ENCODE results near the gene CCNY.

DNA sequence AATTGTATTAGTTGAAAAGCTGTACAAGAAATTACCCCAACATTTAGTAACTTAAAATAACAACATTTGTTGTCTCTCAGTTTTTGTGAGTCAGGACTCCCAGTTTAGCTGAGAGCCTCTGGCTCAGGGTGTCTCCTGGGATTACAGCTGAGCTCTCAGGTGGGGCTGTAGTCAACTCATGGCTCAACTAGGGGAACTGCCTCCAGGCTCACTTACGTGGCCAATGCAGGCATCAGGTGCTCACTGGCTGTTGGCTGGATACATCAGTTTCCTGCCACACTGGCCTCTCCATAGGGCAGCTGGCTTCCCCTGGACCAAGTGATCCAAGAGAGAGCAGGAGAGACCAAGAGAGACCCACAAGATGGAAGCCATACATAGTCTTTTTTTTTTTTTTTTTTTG, 17.5 kb downstream of the CCNY start:
- TF ChIP-seq POLR2A (IDR thresholded peaks at IDR 0.05), result no peak
- TF ChIP-seq CTCF (IDR thresholded peaks at IDR 0.05), result no peak
